ENCODE measurements around the gene DDIT4. TPM values are rescaled to one million over a fixed set of nuclear protein-coding genes. Genes with fewer than 3 reads are reported as not detected.
"Not testable (repeated sequence)": the region's sequence is repeated elsewhere in the genome, so short reads cannot be mapped to it uniquely, and the experiment has no call there.

Gene DDIT4
- total RNA-seq, 1 donor from 2014 or later, result 87.2 TPM

DNA sequence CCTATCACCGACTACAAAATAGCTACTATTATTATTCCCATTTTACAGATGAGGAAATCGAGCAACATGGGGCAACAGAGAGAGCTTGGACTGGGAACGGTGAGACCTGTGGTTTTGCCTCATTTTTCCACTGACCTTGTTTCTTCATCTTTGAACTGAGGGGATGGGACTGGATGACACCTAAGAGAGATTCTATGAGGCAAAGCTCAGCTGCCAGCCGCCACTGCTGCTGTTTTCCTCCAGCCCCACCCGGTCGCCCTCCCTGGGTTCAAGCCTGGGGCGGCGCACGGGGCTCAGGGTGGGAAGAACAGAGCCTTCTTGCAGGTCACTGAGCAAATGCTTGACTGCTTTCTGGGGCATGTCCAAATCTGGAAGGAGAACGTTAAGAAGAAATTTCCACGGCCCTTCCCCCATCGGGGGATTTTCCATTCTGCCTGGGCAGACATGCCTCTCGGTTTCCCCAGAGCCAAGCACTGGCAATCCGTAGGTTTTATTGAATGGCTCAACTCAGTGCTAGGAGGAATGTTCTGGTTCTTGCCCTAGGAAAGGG is 12.3 kb downstream of the DDIT4 start:
- Histone ChIP-seq H3K9ac (ENCODE audit: low read depth in 1 of 3, low read length in 3 of 3) (no peak overlapping the region), H3K27ac (ENCODE audit: low read depth, low read length) (no peak overlapping the region)

DNA sequence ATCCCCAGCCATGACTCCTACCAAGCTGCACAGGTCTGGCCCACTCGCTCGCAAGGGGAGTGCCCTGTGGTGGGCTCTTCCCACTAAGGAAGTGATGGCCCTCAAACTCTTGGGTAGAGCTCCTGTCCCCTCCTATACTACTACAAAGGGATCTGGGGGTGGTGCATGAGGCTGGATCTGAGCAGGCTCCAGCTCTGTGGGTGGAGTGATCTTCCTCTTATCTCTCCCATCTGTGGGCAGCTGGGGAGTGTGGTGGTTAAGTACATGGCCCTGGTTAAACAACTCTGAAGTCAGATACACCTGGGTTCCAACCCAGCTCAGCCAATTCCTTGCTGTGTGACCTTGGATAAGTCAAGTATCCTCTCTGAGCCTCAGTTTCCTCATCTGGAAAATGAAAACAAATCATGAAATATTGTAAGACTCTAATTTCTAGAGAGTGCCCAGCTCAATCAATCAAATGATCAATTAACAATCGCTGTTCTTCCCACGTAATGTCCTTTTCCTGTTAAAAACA is 17.4 kb downstream of the DDIT4 start:
- no peak overlapping the region for H3K4me3 ChIP-seq (ENCODE audit: low read length in 3 of 3)
- no peaks in the 10 kb centered on the region for H3K36me3 ChIP-seq (ENCODE audit: control insufficient read depth in 3 of 3, insufficient read depth in 3 of 3, low read length in 3 of 3)
- H3K27me3 ChIP-seq (ENCODE audit: control insufficient read depth in 3 of 3, insufficient read depth in 3 of 3, low read length in 3 of 3), result no peaks in the 10 kb centered on the region
- H3K9me3 ChIP-seq (ENCODE audit: control insufficient read depth in 3 of 3, low read length in 3 of 3), result no peaks in the 10 kb centered on the region
- no peaks in the 10 kb centered on the region for H3K4me1 ChIP-seq (ENCODE audit: control insufficient read depth in 3 of 3, insufficient read depth in 3 of 3, low read length in 3 of 3)
- no peak overlapping the region for H3K27ac ChIP-seq (ENCODE audit: low read depth, low read length)
- no peak overlapping the region for H3K9ac ChIP-seq (ENCODE audit: low read depth in 1 of 3, low read length in 3 of 3)

More for the DNA sequence above, 12.3 kb downstream of the DDIT4 start:
- Histone ChIP-seq H3K36me3 (ENCODE audit: control insufficient read depth in 3 of 3, insufficient read depth in 3 of 3, low read length in 3 of 3) (no peaks in the 10 kb centered on the region), H3K9me3 (ENCODE audit: control insufficient read depth in 3 of 3, low read length in 3 of 3) (no peaks in the 10 kb centered on the region), H3K4me1 (ENCODE audit: control insufficient read depth in 3 of 3, insufficient read depth in 3 of 3, low read length in 3 of 3) (no peaks in the 10 kb centered on the region), H3K4me3 (ENCODE audit: low read length in 3 of 3) (no peak overlapping the region), H3K27me3 (ENCODE audit: control insufficient read depth in 3 of 3, insufficient read depth in 3 of 3, low read length in 3 of 3) (no peaks in the 10 kb centered on the region)

GRCh38 chr10:72292223-72292691 is 18.5 kb downstream of the DDIT4 start:
- H3K9me3 ChIP-seq (ENCODE audit: control insufficient read depth in 3 of 3, low read length in 3 of 3), result no peaks in the 10 kb centered on the region
- no peaks in the 10 kb centered on the region for H3K36me3 ChIP-seq (ENCODE audit: control insufficient read depth in 3 of 3, insufficient read depth in 3 of 3, low read length in 3 of 3)
- H3K9ac ChIP-seq (ENCODE audit: low read depth in 1 of 3, low read length in 3 of 3), result no peak overlapping the region
- no peaks in the 10 kb centered on the region for H3K27me3 ChIP-seq (ENCODE audit: control insufficient read depth in 3 of 3, insufficient read depth in 3 of 3, low read length in 3 of 3)
- H3K4me3 ChIP-seq (ENCODE audit: low read length in 3 of 3), result no peak overlapping the region
- peaks cover 3 to 4% (median 3%) of the 10 kb centered on the region in 3 donors for H3K4me1 ChIP-seq (ENCODE audit: control insufficient read depth in 3 of 3, insufficient read depth in 3 of 3, low read length in 3 of 3)
- H3K27ac ChIP-seq (ENCODE audit: low read depth, low read length), result no peak overlapping the region

GRCh38 chr10:72295330-72295910 is 21.7 kb downstream of the DDIT4 start:
- Histone ChIP-seq H3K27ac (ENCODE audit: low read depth, low read length) (no peak overlapping the region), H3K9me3 (ENCODE audit: control insufficient read depth in 3 of 3, low read length in 3 of 3) (no peaks in the 10 kb centered on the region), H3K4me3 (ENCODE audit: low read length in 3 of 3) (no peak overlapping the region), H3K36me3 (ENCODE audit: control insufficient read depth in 3 of 3, insufficient read depth in 3 of 3, low read length in 3 of 3) (no peaks in the 10 kb centered on the region), H3K9ac (ENCODE audit: low read depth in 1 of 3, low read length in 3 of 3) (no peak overlapping the region), H3K27me3 (ENCODE audit: control insufficient read depth in 3 of 3, insufficient read depth in 3 of 3, low read length in 3 of 3) (no peaks in the 10 kb centered on the region), H3K4me1 (ENCODE audit: control insufficient read depth in 3 of 3, insufficient read depth in 3 of 3, low read length in 3 of 3) (peaks cover 11 to 14% (median 13%) of the 10 kb centered on the region in 3 donors)

GRCh38 chr10:72296829-72297280 is 23.1 kb downstream of the DDIT4 start:
- H3K36me3 ChIP-seq (ENCODE audit: control insufficient read depth in 3 of 3, insufficient read depth in 3 of 3, low read length in 3 of 3); H3K9me3 ChIP-seq (ENCODE audit: control insufficient read depth in 3 of 3, low read length in 3 of 3); H3K27me3 ChIP-seq (ENCODE audit: control insufficient read depth in 3 of 3, insufficient read depth in 3 of 3, low read length in 3 of 3): not testable (repeated sequence)
- H3K4me3 ChIP-seq (ENCODE audit: low read length in 3 of 3), result peak overlapping the region in 2 of 3 donors; percentile 41 to 83
- peak overlapping the region; percentile 81 to 89 (median 83) for H3K9ac ChIP-seq (ENCODE audit: low read depth in 1 of 3, low read length in 3 of 3)
- peak overlapping the region; percentile 87 for H3K27ac ChIP-seq (ENCODE audit: low read depth, low read length)
- peaks cover 11 to 14% (median 13%) of the 10 kb centered on the region in 3 donors for H3K4me1 ChIP-seq (ENCODE audit: control insufficient read depth in 3 of 3, insufficient read depth in 3 of 3, low read length in 3 of 3)

DNA sequence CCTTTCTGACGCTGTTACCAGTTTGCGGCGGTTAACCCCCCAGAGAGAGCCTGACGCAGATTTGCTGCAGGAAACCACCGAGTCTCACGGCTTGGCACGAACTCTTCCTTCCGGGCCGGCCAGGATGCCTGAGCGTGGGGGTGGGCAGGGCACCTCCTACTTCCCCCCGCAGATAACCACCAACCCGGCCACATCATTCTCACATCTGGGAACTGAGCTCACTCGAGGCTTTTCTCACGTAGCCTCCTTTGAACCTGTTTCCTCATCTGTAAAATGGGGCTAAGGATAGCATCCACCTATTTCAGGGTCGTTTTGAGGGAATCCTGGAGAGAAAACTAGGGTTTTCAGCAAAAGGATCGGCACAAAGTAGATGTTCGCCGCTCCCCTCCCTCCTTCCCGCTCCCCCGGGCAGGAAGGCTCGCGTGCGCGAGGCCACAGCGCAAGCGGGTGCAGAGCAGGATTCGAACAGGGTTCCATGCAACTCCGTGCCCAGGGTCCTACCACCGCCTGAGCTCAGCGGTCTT is 23.6 kb downstream of the DDIT4 start:
- peaks cover 11 to 14% (median 13%) of the 10 kb centered on the region in 3 donors for H3K4me1 ChIP-seq (ENCODE audit: control insufficient read depth in 3 of 3, insufficient read depth in 3 of 3, low read length in 3 of 3)
- no peaks in the 10 kb centered on the region for H3K9me3 ChIP-seq (ENCODE audit: control insufficient read depth in 3 of 3, low read length in 3 of 3)
- peak overlapping the region; percentile 81 to 89 (median 83) for H3K9ac ChIP-seq (ENCODE audit: low read depth in 1 of 3, low read length in 3 of 3)
- no peaks in the 10 kb centered on the region for H3K27me3 ChIP-seq (ENCODE audit: control insufficient read depth in 3 of 3, insufficient read depth in 3 of 3, low read length in 3 of 3)
- peak overlapping the region; percentile 78 to 85 (median 83) for H3K4me3 ChIP-seq (ENCODE audit: low read length in 3 of 3)
- peak overlapping the region; percentile 87 for H3K27ac ChIP-seq (ENCODE audit: low read depth, low read length)
- no peaks in the 10 kb centered on the region for H3K36me3 ChIP-seq (ENCODE audit: control insufficient read depth in 3 of 3, insufficient read depth in 3 of 3, low read length in 3 of 3)

DNA sequence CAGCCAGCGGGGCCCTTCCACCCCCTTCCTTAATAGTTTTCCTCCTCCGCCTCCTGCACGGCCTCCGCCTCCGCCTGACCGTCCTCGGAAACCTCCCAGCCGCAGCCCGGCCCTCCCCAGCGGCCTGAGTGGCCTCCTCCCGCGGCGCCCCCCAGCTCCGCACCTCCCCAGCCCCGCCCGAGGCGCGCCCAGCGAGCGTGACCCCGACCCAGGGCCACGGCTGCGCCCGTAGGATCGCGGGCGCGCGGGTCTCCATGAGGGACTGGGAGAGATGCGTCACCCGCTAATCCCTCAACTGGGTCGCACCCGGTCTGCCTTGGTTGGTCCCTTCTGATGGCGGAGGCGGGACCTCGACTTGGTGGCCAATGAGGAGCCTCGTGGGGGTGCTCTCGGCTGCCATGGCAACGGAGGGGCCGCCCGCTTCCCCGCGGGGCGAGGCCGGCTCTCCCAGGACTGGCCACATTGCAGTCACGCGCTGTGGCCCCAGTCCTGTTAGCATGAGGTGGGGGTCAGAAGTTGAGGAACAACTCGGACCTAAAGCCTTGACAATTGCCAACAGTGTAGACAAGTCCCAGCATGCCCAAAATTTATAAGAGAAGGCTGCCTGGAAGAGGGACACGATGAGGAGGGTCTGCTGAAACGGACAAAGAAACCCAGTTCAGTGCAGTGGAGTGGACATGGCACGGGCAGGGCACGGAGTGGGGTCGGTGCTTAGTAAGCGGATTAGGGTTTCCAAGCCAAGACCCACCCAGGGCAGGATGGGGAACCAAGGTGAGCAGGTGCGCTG is 24.3 kb downstream of the DDIT4 start:
- Histone ChIP-seq H3K27me3 (ENCODE audit: control insufficient read depth in 3 of 3, insufficient read depth in 3 of 3, low read length in 3 of 3) (no peaks in the 10 kb centered on the region), H3K9ac (ENCODE audit: low read depth in 1 of 3, low read length in 3 of 3) (peak overlapping the region; percentile 81 to 89 (median 83)), H3K4me3 (ENCODE audit: low read length in 3 of 3) (peak overlapping the region; percentile 78 to 85 (median 83)), H3K4me1 (ENCODE audit: control insufficient read depth in 3 of 3, insufficient read depth in 3 of 3, low read length in 3 of 3) (peaks cover 11 to 14% (median 13%) of the 10 kb centered on the region in 3 donors), H3K36me3 (ENCODE audit: control insufficient read depth in 3 of 3, insufficient read depth in 3 of 3, low read length in 3 of 3) (no peaks in the 10 kb centered on the region), H3K9me3 (ENCODE audit: control insufficient read depth in 3 of 3, low read length in 3 of 3) (no peaks in the 10 kb centered on the region), H3K27ac (ENCODE audit: low read depth, low read length) (peak overlapping the region; percentile 87)

DNA sequence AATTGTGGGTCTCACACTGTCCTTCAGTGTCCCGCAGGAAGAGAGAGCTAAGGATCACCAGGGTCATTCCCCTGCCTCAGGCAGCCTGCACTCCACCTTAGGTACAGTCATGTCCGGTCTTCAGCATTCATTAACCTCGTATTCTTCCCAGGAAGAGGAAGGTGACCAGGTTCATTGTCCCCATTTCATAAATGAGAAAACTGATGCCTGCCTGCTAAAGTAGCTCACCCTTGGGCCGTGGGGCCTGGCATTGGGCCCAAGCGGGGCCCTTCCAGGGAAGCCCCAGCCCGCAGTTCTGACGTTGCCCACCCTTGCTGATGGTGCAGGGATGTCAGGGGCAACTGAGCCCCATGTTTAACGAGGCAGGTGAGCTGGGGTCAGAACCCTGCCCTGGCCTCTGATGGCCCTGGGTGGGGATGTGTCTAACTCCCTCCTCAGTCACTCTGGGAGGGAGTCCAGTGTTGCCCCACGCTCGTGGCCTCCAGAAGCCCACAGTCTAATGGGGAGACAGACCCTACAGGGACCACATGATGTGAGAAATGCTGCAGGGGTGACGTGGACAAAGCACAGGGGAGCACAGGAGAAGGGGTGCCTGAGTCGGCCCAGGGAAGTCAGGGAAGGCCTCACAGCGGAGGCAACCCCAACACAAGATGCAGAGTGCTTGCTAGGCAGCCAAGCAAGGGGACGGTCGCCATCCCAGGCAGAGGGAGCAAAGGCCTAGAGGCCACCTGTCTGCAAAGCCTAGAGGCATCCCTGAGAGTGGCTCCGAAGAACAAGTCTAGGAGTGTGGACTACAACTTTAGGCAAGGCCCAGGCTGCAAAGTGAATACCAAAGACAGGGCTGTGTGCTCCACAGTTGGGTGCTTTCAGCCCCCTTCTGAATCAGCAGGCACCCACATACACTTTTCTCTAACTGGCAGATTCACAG is 25.1 kb downstream of the DDIT4 start:
- Histone ChIP-seq H3K4me3 (ENCODE audit: low read length in 3 of 3) (peak overlapping the region in 1 of 3 donors; percentile 85), H3K27me3 (ENCODE audit: control insufficient read depth in 3 of 3, insufficient read depth in 3 of 3, low read length in 3 of 3) (no peaks in the 10 kb centered on the region), H3K4me1 (ENCODE audit: control insufficient read depth in 3 of 3, insufficient read depth in 3 of 3, low read length in 3 of 3) (peaks cover 11 to 18% (median 16%) of the 10 kb centered on the region in 3 donors), H3K9ac (ENCODE audit: low read depth in 1 of 3, low read length in 3 of 3) (peak overlapping the region in 1 of 3 donors; percentile 89), H3K9me3 (ENCODE audit: control insufficient read depth in 3 of 3, low read length in 3 of 3) (no peaks in the 10 kb centered on the region), H3K36me3 (ENCODE audit: control insufficient read depth in 3 of 3, insufficient read depth in 3 of 3, low read length in 3 of 3) (no peaks in the 10 kb centered on the region), H3K27ac (ENCODE audit: low read depth, low read length) (peak overlapping the region; percentile 87)
